ENCODE data around the gene C11orf52.

Gene C11orf52

GRCh38 chr11:111913031-111913861, 5.5 kb upstream of the C11orf52 start:
- H3K4me3 ChIP-seq (ENCODE audit: low read length): no peak overlapping the region
- no peak for TF ChIP-seq CTCF (IDR thresholded peaks at IDR 0.05; ENCODE audit: insufficient read depth, low read depth, low read length, missing control alignments)

GRCh38 chr11:111913997-111914396, 4.7 kb upstream of the C11orf52 start:
- TF ChIP-seq CTCF (IDR thresholded peaks at IDR 0.05; ENCODE audit: insufficient read depth, low read depth, low read length, missing control alignments): no peak
- H3K4me3 ChIP-seq (ENCODE audit: low read length): no peak overlapping the region
- peak; percentile 47 for DNase-seq (ENCODE audit: low read depth)

More at GRCh38 chr11:111913031-111913861, 5.5 kb upstream of the C11orf52 start:
- no peak for DNase-seq (ENCODE audit: low read depth)

GRCh38 chr11:111916768-111917167, 1.9 kb upstream of the C11orf52 start:
- TF ChIP-seq CTCF (IDR thresholded peaks at IDR 0.05; ENCODE audit: insufficient read depth, low read depth, low read length, missing control alignments): no peak
- DNase-seq (ENCODE audit: low read depth): no peak
- H3K4me3 ChIP-seq (ENCODE audit: low read length): no peak overlapping the region

- no peak overlapping the region for H3K4me3 ChIP-seq (ENCODE audit: low read length)
- TF ChIP-seq CTCF (IDR thresholded peaks at IDR 0.05; ENCODE audit: insufficient read depth, low read depth, low read length, missing control alignments): no peak
- no peak for DNase-seq (ENCODE audit: low read depth)
Measured at GRCh38 chr11:111917312-111917711, 1.4 kb upstream of the C11orf52 start.

- no peak for DNase-seq (ENCODE audit: low read depth)
- no peak overlapping the region for H3K4me3 ChIP-seq (ENCODE audit: low read length)
- no peak for TF ChIP-seq CTCF (IDR thresholded peaks at IDR 0.05; ENCODE audit: insufficient read depth, low read depth, low read length, missing control alignments)
Measured at GRCh38 chr11:111917788-111918187, 925 bp upstream of the C11orf52 start.

- no peak for DNase-seq (ENCODE audit: low read depth)
- H3K4me3 ChIP-seq (ENCODE audit: low read length): no peak overlapping the region
- TF ChIP-seq CTCF (IDR thresholded peaks at IDR 0.05; ENCODE audit: insufficient read depth, low read depth, low read length, missing control alignments): no peak
Measured at GRCh38 chr11:111920908-111921307, 2.2 kb downstream of the C11orf52 start.
